HepG2 (cell line): Measurements from ENCODE around the gene ID3. TPM values are rescaled to one million over a fixed set of nuclear protein-coding genes. Genes with fewer than 3 reads are reported as not detected.

Experiments used
- BCL6 ChIP-seq: IDR thresholded peaks from 2 replicates; pipeline ENCODE4 v1.6.1; 2016; ENCODE audit warnings: missing genetic modification reagents, missing compliant biosample characterization
- CBX5 ChIP-seq: sonication (generic); formaldehyde crosslinking; IDR thresholded peaks from 2 replicates; pipeline ENCODE4 v1.4.0; 2020; ENCODE audit warnings: missing genetic modification reagents, borderline replicate concordance
- E2F2 ChIP-seq: sonication (generic); formaldehyde crosslinking; IDR thresholded peaks from 2 replicates; pipeline ENCODE4 v1.4.0; 2020; ENCODE audit warnings: missing genetic modification reagents, borderline replicate concordance
- HNRNPK ChIP-seq: fragments of 200-400 bp; formaldehyde crosslinking; IDR thresholded peaks from 2 replicates; pipeline ENCODE4 v1.6.1; 2018; ENCODE audit warnings: low read length, low read depth, moderate library complexity, mild to moderate bottlenecking; ENCODE audit not compliant: poor library complexity, severe bottlenecking
- KLF12 ChIP-seq: sonication (generic); formaldehyde crosslinking; IDR thresholded peaks from 2 replicates; pipeline ENCODE4 v1.4.0; 2020; ENCODE audit warnings: missing genetic modification reagents, borderline replicate concordance
- MZF1 ChIP-seq: sonication (generic); formaldehyde crosslinking; IDR thresholded peaks from 2 replicates; pipeline ENCODE4 v1.8.1; 2023; ENCODE audit warnings: mild to moderate bottlenecking, missing genetic modification reagents, borderline replicate concordance
- NFKB2 ChIP-seq: sonication (generic); formaldehyde crosslinking; IDR thresholded peaks from 2 replicates; pipeline ENCODE4 v1.4.0; 2020; ENCODE audit warnings: missing genetic modification reagents, borderline replicate concordance
- PAX8 ChIP-seq: sonication (generic); formaldehyde crosslinking; IDR thresholded peaks from 2 replicates; pipeline ENCODE4 v1.8.0; 2022; ENCODE audit warnings: mild to moderate bottlenecking, missing genetic modification reagents, borderline replicate concordance
- PBX3 ChIP-seq: sonication (generic); formaldehyde crosslinking; IDR thresholded peaks from 2 replicates; pipeline ENCODE4 v1.8.1; 2023; ENCODE audit warnings: missing genetic modification reagents, inconsistent platforms, borderline replicate concordance
- SRF ChIP-seq: IDR thresholded peaks from 2 replicates; pipeline ENCODE4 v1.6.1; 2011; ENCODE audit warnings: mild to moderate bottlenecking, low read depth, low read length, moderate library complexity
- ZBED4 ChIP-seq: sonication (generic); formaldehyde crosslinking; IDR thresholded peaks from 2 replicates; pipeline ENCODE4 v1.4.0; 2020; ENCODE audit warnings: missing genetic modification reagents, borderline replicate concordance
- ZBTB10 ChIP-seq: sonication (generic); formaldehyde crosslinking; IDR thresholded peaks from 2 replicates; pipeline ENCODE4 v1.4.0; 2020; ENCODE audit warnings: missing genetic modification reagents, borderline replicate concordance
- ZBTB21 ChIP-seq: sonication (generic); formaldehyde crosslinking; IDR thresholded peaks from 2 replicates; pipeline ENCODE4 v1.4.0; 2020; ENCODE audit warnings: missing genetic modification reagents
- ZC3H13 ChIP-seq: sonication (generic); formaldehyde crosslinking; IDR thresholded peaks from 2 replicates; pipeline ENCODE4 v1.8.1; 2023; ENCODE audit warnings: mild to moderate bottlenecking, missing genetic modification reagents, moderate library complexity
- ZNF24 ChIP-seq: fragments of 450-650 bp; IDR thresholded peaks from 2 replicates; pipeline ENCODE4 v1.6.1; 2017; ENCODE audit warnings: antibody characterized with exemption, mild to moderate bottlenecking
- ZNF414 ChIP-seq: sonication (generic); formaldehyde crosslinking; IDR thresholded peaks from 2 replicates; pipeline ENCODE4 v1.5.0; 2020; ENCODE audit warnings: missing genetic modification reagents
- ZNF776 ChIP-seq: sonication (generic); formaldehyde crosslinking; IDR thresholded peaks from 2 replicates; pipeline ENCODE4 v1.4.0; 2020; ENCODE audit warnings: mild to moderate bottlenecking, missing genetic modification reagents
- ZNF839 ChIP-seq: sonication (generic); formaldehyde crosslinking; IDR thresholded peaks from 2 replicates; pipeline ENCODE4 v1.4.0; 2020; ENCODE audit warnings: missing genetic modification reagents, mild to moderate bottlenecking, borderline replicate concordance
- polyA plus RNA-seq, 8 experiments: library from polyadenylated mRNA; depleted of rRNA in 3 of 8; stranded (reverse) in 7 of 8; unstranded in 1 of 8; fragments of >200 nt; fragmentation: Illumina TruSeq in 4 of 8; extraction: Trizol in 4 of 8; gene quantifications; 2 replicates each; pipeline versions ENCODE4 v1.2.1 to v1.2.3, GENCODE V29; 2011 to 2016; ENCODE audit warnings: low read depth in 4 of 8, missing spikeins in 1 of 8, mixed read lengths in 1 of 8; ENCODE audit not compliant: insufficient read depth in 1 of 8
- total RNA-seq, 5 experiments: library from RNA; depleted of rRNA; stranded (reverse); fragments of >200 nt; fragmentation: Illumina TruSeq; extraction: Trizol; gene quantifications; 2 replicates each; pipeline ENCODE4 v1.2.3, GENCODE V29; 2016; ENCODE audit warnings: low read depth in 1 of 5

ID3 gene
- total and polyA plus RNA-seq, 2 of the 13 experiments (the other 11 are each of a cell fraction or from before 2014, with no cell fraction given), result 64.8 to 115 TPM

- TF ChIP-seq ZBED4 (CRISPR knock-in tag) (no peak), PAX8 (CRISPR knock-in tag) (no peak), MZF1 (CRISPR knock-in tag) (no peak), BCL6 (CRISPR knock-in tag) (peak; percentile 33; the same call in 1 of the 2 replicates), NFKB2 (CRISPR knock-in tag) (0 out of 2 replicates have a peak, but pooled peaks have one; percentile 26), ZC3H13 (CRISPR knock-in tag) (0 out of 2 replicates have a peak, but pooled peaks have one; percentile 22), ZNF776 (CRISPR knock-in tag) (no peak), PBX3 (CRISPR knock-in tag) (no peak), E2F2 (CRISPR knock-in tag) (peak; percentile 26; the same call in 1 of the 2 replicates), ZBTB21 (CRISPR knock-in tag) (no peak), ZNF24 (no peak), KLF12 (CRISPR knock-in tag) (no peak; the same call in 1 of the 2 replicates), ZNF414 (CRISPR knock-in tag) (0 out of 2 replicates have a peak, but pooled peaks have one; percentile 19), HNRNPK (peak; percentile 61), CBX5 (no peak), ZNF839 (CRISPR knock-in tag) (no peak; the same call in 1 of the 2 replicates), SRF (no peak), ZBTB10 (CRISPR knock-in tag) (no peak)
Observed at GRCh38 chr1:23530747-23531561, 28.3 kb downstream of the ID3 start, which contains the start of gene E2F2 (continued).
